Gastrocnemius medialis (tissue), 4 donors: ENCODE results near the gene PEX1. TPM values are rescaled to one million over a fixed set of nuclear protein-coding genes. Genes with fewer than 3 reads are reported as not detected.
"Not testable (repeated sequence)": the region's sequence is repeated elsewhere in the genome, so short reads cannot be mapped to it uniquely, and the experiment has no call there.

Experiments
- ATAC-seq, 2 donors: fragments of 150-250 bp; one replicate each; pipeline ENCODE4 v1.9.1; 2016
- DNase-seq, 2 donors: peaks; one replicate each; pipeline ENCODE4 v3.0.0-alpha.2; 2019
- H3K27ac ChIP-seq, 4 donors: fragments of 200-600 bp; sonication (generic); 1 replicate in 1 of 4; 2 replicates in 3 of 4; pipeline ENCODE4 v1.5.1; 2016 to 2018; ENCODE audit warnings: mild to moderate bottlenecking in 2 of 4, moderate library complexity in 1 of 4
- H3K27me3 ChIP-seq, 3 donors: fragments of 200-600 bp; sonication (generic) in 2 of 3; 1 replicate in 1 of 3; 2 replicates in 2 of 3; pipeline versions ENCODE4 v1.5.1 to v1.6.0; 2016 to 2019; ENCODE audit warnings: mild to moderate bottlenecking in 1 of 3, moderate library complexity in 1 of 3
- H3K36me3 ChIP-seq, 2 donors: fragments of 200-600 bp; sonication (generic) in 1 of 2; one replicate each; pipeline ENCODE4 v1.5.1; 2017 to 2018
- H3K4me1 ChIP-seq, 2 donors: fragments of 200-600 bp; sonication (generic) in 1 of 2; one replicate each; pipeline ENCODE4 v1.5.1; 2016 to 2017; ENCODE audit warnings: mild to moderate bottlenecking in 2 of 2
- H3K4me3 ChIP-seq, 4 donors: fragments of 200-600 bp; sonication (generic) in 3 of 4; 1 replicate in 1 of 4; 2 replicates in 3 of 4; pipeline ENCODE4 v1.5.1; 2016 to 2019; ENCODE audit warnings: mild to moderate bottlenecking in 2 of 4
- H3K9me3 ChIP-seq, 3 donors: fragments of 200-600 bp; sonication (generic) in 2 of 3; 1 replicate in 1 of 3; 2 replicates in 2 of 3; pipeline ENCODE4 v1.5.1; 2016 to 2019
- POLR2A ChIP-seq, 2 donors: fragments of 450-650 bp; IDR thresholded peaks; one replicate each; pipeline ENCODE4 v1.6.1; 2017; ENCODE audit warnings: antibody characterized with exemption in 2 of 2, mild to moderate bottlenecking in 2 of 2, moderate library complexity in 2 of 2
- in situ Hi-C, 4 donors: fragments of 200-750 bp; cut with MboI; loops; one replicate each; pipeline versions ENCODE4 v1.15.0 to v1.8.0; 2017; ENCODE audit warnings: low sequenced_read_pairs in 4 of 4
- intact Hi-C: fragments of 100-400 bp; cut with DNase I; formaldehyde crosslinking; loops from one replicate; pipeline ENCODE4 v1.15.1; 2023; ENCODE audit warnings: low total_unique reads
- total RNA-seq, 4 donors: library from RNA; depleted of rRNA; stranded (reverse); fragments of >200 nt; gene quantifications; one replicate each; pipeline versions ENCODE4 v1.1.0 to v1.2.3, GENCODE V29; 2016
- TF ChIP-seq, protein P1 (sequence below), 5 experiments: fragments of 450-650 bp in 3 of 5; fragments of 200-600 bp in 2 of 5; sonication (generic) in 2 of 5; IDR thresholded peaks in 4 of 5; conservative IDR thresholded peaks in 1 of 5; 1 replicate in 4 of 5; 2 replicates in 1 of 5; pipeline ENCODE4 v1.5.1; 2016 to 2019; ENCODE audit warnings: antibody characterized with exemption in 5 of 5, mild to moderate bottlenecking in 3 of 5, moderate library complexity in 3 of 5

The PEX1 gene
- total RNA-seq, 4 donors from 2014 or later, result 8.0 to 22.3 (median 12.3) TPM

GRCh38 chr7:92448205-92448747, 80.0 kb downstream of the PEX1 start:
- no peaks in the 10 kb centered on the region for H3K27me3 ChIP-seq
- intact Hi-C loops, result loop anchor here (5.0 to 10.0 kb wide), 3 partner anchors 39 to 503 kb away; partner anchors contain the start of genes AKAP9, PEX1 and RBM48

GRCh38 chr7:92447345-92448204, 80.7 kb downstream of the PEX1 start, which contains the start of gene GATAD1:
Gene GATAD1, plus strand, starts transcription at chr7:92447482. Its CDS starts 248 bp downstream, at chr7:92447730.
- peak; percentile 87 to 89 for DNase-seq
- ATAC-seq, result peak; percentile 93 to 96
- Histone ChIP-seq H3K27me3 (no peaks in the 10 kb centered on the region), H3K36me3 (peaks cover 0 to 37% of the 10 kb centered on the region in 2 donors), H3K4me3 (peak within 1 kb of the TSS; percentile 78 to 99 (median 89)), H3K4me1 (peaks cover 12 to 15% of the 10 kb centered on the region in 2 donors), H3K27ac (peak within 1 kb of the TSS; percentile 91 to 98 (median 92)), H3K9me3 (no peaks in the 10 kb centered on the region)
- TF ChIP-seq POLR2A (IDR thresholded peaks at IDR 0.05), result peak; percentile 68 to 69
- TF ChIP-seq, protein P1, sequence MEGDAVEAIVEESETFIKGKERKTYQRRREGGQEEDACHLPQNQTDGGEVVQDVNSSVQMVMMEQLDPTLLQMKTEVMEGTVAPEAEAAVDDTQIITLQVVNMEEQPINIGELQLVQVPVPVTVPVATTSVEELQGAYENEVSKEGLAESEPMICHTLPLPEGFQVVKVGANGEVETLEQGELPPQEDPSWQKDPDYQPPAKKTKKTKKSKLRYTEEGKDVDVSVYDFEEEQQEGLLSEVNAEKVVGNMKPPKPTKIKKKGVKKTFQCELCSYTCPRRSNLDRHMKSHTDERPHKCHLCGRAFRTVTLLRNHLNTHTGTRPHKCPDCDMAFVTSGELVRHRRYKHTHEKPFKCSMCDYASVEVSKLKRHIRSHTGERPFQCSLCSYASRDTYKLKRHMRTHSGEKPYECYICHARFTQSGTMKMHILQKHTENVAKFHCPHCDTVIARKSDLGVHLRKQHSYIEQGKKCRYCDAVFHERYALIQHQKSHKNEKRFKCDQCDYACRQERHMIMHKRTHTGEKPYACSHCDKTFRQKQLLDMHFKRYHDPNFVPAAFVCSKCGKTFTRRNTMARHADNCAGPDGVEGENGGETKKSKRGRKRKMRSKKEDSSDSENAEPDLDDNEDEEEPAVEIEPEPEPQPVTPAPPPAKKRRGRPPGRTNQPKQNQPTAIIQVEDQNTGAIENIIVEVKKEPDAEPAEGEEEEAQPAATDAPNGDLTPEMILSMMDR (IDR thresholded peaks at IDR 0.05 in 4 of 5, conservative IDR thresholded peaks at IDR 0.05 in 1 of 5), result peak; percentile 91 to 96 (median 94)
- intact Hi-C loops, result loop anchor here (1.0 to 10.0 kb wide), 6 partner anchors 23 to 503 kb away; partner anchors contain the start of genes AKAP9, ANKIB1, KRIT1 and LRRD1
- in situ Hi-C loops, result loop anchor here in 1 of 4 donors (10.0 kb wide), 1 partner anchor 203 kb away; the partner anchor contains the start of genes ANKIB1 and KRIT1

More at GRCh38 chr7:92448205-92448747, 80.0 kb downstream of the PEX1 start:
- H3K9me3 ChIP-seq, result no peaks in the 10 kb centered on the region
- peak overlapping the region; percentile 91 to 98 (median 92) for H3K27ac ChIP-seq
- DNase-seq, result peak in 1 of 2 donors; percentile 23
- TF ChIP-seq POLR2A (IDR thresholded peaks at IDR 0.05), result no peak
- TF ChIP-seq, protein P1 (IDR thresholded peaks at IDR 0.05 in 4 of 5, conservative IDR thresholded peaks at IDR 0.05 in 1 of 5), result peak in 2 of 5 experiments; percentile 27 to 32
- in situ Hi-C loops, result loop anchor here in 1 of 4 donors (10.0 kb wide), 1 partner anchor 203 kb away; the partner anchor contains the start of genes ANKIB1 and KRIT1
- H3K36me3 ChIP-seq, result peaks cover 0 to 44% of the 10 kb centered on the region in 2 donors
- ATAC-seq, result peak; percentile 13 to 44
- H3K4me1 ChIP-seq, result peaks cover 12 to 15% of the 10 kb centered on the region in 2 donors
- H3K4me3 ChIP-seq, result peak overlapping the region; percentile 78 to 99 (median 89)

DNA sequence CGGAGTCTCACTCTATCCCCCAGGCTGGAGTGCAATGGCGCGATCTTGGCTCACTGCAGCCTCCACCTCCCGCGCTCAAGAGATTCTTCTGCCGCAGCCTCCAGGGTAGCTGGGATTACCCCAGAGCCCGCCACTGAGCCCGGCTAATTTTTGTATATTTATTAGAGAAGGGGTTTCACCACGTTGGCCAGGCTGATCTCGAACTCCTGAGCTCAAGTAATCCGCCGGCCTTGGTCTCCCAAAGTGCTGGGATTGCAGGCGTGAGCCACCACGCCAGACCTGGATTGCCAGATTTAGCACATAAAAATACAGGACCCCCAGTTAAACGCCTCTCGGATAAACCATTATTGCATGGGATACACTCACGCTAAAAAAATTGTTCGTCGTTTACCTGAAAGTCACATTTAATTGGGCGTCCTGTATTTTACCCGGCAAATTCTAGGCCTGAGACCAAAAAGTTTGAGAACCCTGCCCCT, 81.4 kb downstream of the PEX1 start:
- Histone ChIP-seq H3K27ac (peak overlapping the region; percentile 91 to 98 (median 92)), H3K9me3 (no peaks in the 10 kb centered on the region), H3K4me3 (peak overlapping the region; percentile 78 to 99 (median 89)), H3K27me3 (no peaks in the 10 kb centered on the region), H3K36me3 (peaks cover 0 to 31% of the 10 kb centered on the region in 2 donors), H3K4me1 (peaks cover 12 to 15% of the 10 kb centered on the region in 2 donors)
- ATAC-seq (no peak), DNase-seq (peak in 1 of 2 donors; percentile 17)
- intact Hi-C loops, result loop anchor here (1.0 to 10.0 kb wide), 6 partner anchors 23 to 502 kb away; partner anchors contain the start of genes AKAP9, ANKIB1, KRIT1 and LRRD1
- TF ChIP-seq, protein P1 (IDR thresholded peaks at IDR 0.05 in 4 of 5, conservative IDR thresholded peaks at IDR 0.05 in 1 of 5), result no peak
- TF ChIP-seq POLR2A (IDR thresholded peaks at IDR 0.05), result no peak
- in situ Hi-C loops, result loop anchor here in 1 of 4 donors (10.0 kb wide), 1 partner anchor 202 kb away; the partner anchor contains the start of genes ANKIB1 and KRIT1

DNA sequence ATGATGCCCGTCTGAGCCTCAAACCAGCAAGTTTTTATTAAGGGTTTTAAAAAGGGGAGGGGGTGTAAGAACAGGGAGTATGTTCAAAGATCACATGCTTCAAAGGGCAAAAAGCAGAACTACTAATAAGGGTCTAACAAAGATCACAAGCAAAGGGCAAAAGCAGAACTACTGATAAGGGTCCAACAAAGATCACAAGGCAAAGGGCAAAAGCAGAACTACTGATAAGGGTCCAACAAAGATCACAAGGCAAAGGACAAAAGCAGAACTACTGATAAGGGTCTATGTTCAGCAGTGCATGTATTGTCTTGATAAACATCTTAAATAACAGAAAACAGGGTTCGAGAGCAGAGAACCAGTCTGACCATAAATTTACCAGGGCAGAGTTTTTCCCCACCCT, 85.6 kb downstream of the PEX1 start:
- not testable (repeated sequence) for ATAC-seq
- in situ Hi-C loops, result loop anchor here in 1 of 4 donors (10.0 kb wide), 1 partner anchor 198 kb away; the partner anchor contains the start of genes ANKIB1 and KRIT1

More for the DNA sequence above, 85.6 kb downstream of the PEX1 start:
- H3K4me1 ChIP-seq, H3K9me3 ChIP-seq, H3K27ac ChIP-seq, DNase-seq, H3K27me3 ChIP-seq, H3K4me3 ChIP-seq, H3K36me3 ChIP-seq: not testable (repeated sequence)
- intact Hi-C loops, result loop anchor here (10.0 kb wide), 1 partner anchor 498 kb away; the partner anchor contains the start of gene AKAP9
